Panc1 (cell line): Measurements from ENCODE around the gene NKD1. TPM values are rescaled to one million over a fixed set of nuclear protein-coding genes. Genes with fewer than 3 reads are reported as not detected.

Experiments
- ATAC-seq: fragments of 200-7000 bp; cut with Tn5 transposase; 2 replicates; pipeline ENCODE4 v1.9.1; 2020; ENCODE audit warnings: mild to moderate bottlenecking, moderate library complexity
- BruUV-seq: library from RNA; stranded (reverse); fragments of 400-500 nt; replicated peaks from 2 replicates; lab custom pipeline; 2021; lab: Mats Ljungman, UMichigan
- CTCF ChIA-PET: fragments of 300-600 bp; sonication (Branson Sonifier 250); formaldehyde crosslinking; loops from one replicate; lab custom pipeline; 2022; ENCODE audit warnings: antibody characterized with exemption; lab: Charles Lee
- POLR2A ChIA-PET: fragments of 300-600 bp; sonication (Branson Sonifier 250); formaldehyde crosslinking; loops from one replicate; lab custom pipeline; 2022; ENCODE audit warnings: antibody characterized with exemption; lab: Charles Lee
- DNase-seq: peaks from one replicate; pipeline ENCODE4 v3.0.0-alpha.2; 2010; ENCODE audit warnings: low read depth, low spot score
- H3K27ac ChIP-seq: 2 replicates; pipeline ENCODE4 v1.5.1; 2011; ENCODE audit warnings: mild to moderate bottlenecking, low read length, inconsistent platforms
- H3K27me3 ChIP-seq: fragments of 200-500 bp; sonication (Bioruptor generic); 2 replicates; pipeline ENCODE4 v1.6.0; 2014; ENCODE audit warnings: low read length, inconsistent platforms; ENCODE audit not compliant: control insufficient read depth, insufficient read depth
- H3K36me3 ChIP-seq: fragments of 200-500 bp; sonication (Bioruptor generic); 2 replicates; pipeline ENCODE4 v1.5.1; 2014; ENCODE audit warnings: inconsistent platforms, mild to moderate bottlenecking, low read length, moderate library complexity; ENCODE audit not compliant: control insufficient read depth, insufficient read depth
- H3K4me1 ChIP-seq: 2 replicates; pipeline ENCODE4 v1.5.1; 2011; ENCODE audit warnings: inconsistent platforms, mild to moderate bottlenecking, low read length, moderate library complexity; ENCODE audit not compliant: control insufficient read depth, insufficient read depth
- H3K4me3 ChIP-seq, 2 experiments: 2 replicates each; pipeline ENCODE4 v1.5.1; 2011 to 2012; ENCODE audit warnings: low read depth in 2 of 2, low read length in 2 of 2, mild to moderate bottlenecking in 2 of 2, inconsistent platforms in 1 of 2, moderate library complexity in 1 of 2
- H3K9me3 ChIP-seq: fragments of 200-500 bp; sonication (Bioruptor generic); 2 replicates; pipeline ENCODE4 v1.5.1; 2014; ENCODE audit warnings: low read depth, mild to moderate bottlenecking, inconsistent platforms, low read length, moderate library complexity; ENCODE audit not compliant: control insufficient read depth, insufficient read depth
- CTCF ChIP-seq: fragments of 450-650 bp; IDR thresholded peaks from 2 replicates; pipeline ENCODE4 v1.5.1; 2017; ENCODE audit warnings: mild to moderate bottlenecking
- POLR2AphosphoS5 ChIP-seq: IDR thresholded peaks from 2 replicates; pipeline ENCODE4 v1.6.1; 2012; ENCODE audit warnings: mild to moderate bottlenecking, low read depth, low read length, moderate library complexity
- REST ChIP-seq, 2 experiments: IDR thresholded peaks; 2 replicates each; pipeline ENCODE4 v1.6.1; 2011 to 2012; ENCODE audit warnings: low read depth in 2 of 2, control low read depth in 1 of 2, low read length in 1 of 2, mild to moderate bottlenecking in 1 of 2, moderate library complexity in 1 of 2; ENCODE audit not compliant: insufficient read depth in 1 of 2
- SIN3A ChIP-seq: IDR thresholded peaks from 2 replicates; pipeline ENCODE4 v1.6.1; 2012; ENCODE audit warnings: low read depth, mild to moderate bottlenecking, low read length, moderate library complexity, borderline replicate concordance; ENCODE audit not compliant: insufficient read depth
- TCF7L2 ChIP-seq: IDR thresholded peaks from 2 replicates; pipeline ENCODE4 v1.6.1; 2011; ENCODE audit warnings: mild to moderate bottlenecking, low read depth, low read length, inconsistent platforms
- in situ Hi-C: cut with HindIII; loops from 2 replicates; pipeline ENCODE4 v1.10.0; 2016; ENCODE audit warnings: low sequenced_read_pairs, low pct_unique_long_range_greater_than_20kb
- intact Hi-C: fragments of 100-400 bp; cut with micrococcal nuclease; formaldehyde crosslinking; loops from one replicate; pipeline ENCODE4 v1.10.0; 2022; ENCODE audit not compliant: unreplicated experiment
- total RNA-seq: library from RNA; stranded (reverse); gene quantifications from one replicate; pipeline ENCODE4 v1.2.1, GENCODE V29; 2021; ENCODE audit not compliant: unreplicated experiment

NKD1 gene
- total RNA-seq, 1 experiment from 2014 or later = 0.18 TPM

GRCh38 chr16:50607447-50607846, 59.3 kb downstream of the NKD1 start:
- TF ChIP-seq SIN3A (no peak), TCF7L2 (no peak), REST (IDR thresholded peaks at IDR 0.05; ENCODE audit: insufficient read depth in 1 of 2, low read depth in 2 of 2, low read length in 1 of 2) (no peak), POLR2AphosphoS5 (no peak), CTCF (no peak)
- Histone ChIP-seq H3K36me3 (no peaks in the 10 kb centered on the region), H3K4me1 (no peaks in the 10 kb centered on the region), H3K27me3 (no peaks in the 10 kb centered on the region), H3K4me3 (no peak overlapping the region), H3K27ac (no peak overlapping the region), H3K9me3 (no peaks in the 10 kb centered on the region)
- ChIA-PET CTCF (no interaction called here), POLR2A (no interaction called here)
- no peak for ATAC-seq
- no peak for DNase-seq
- BruUV-seq = no TSS peak
- intact Hi-C loops = no loop called here
- in situ Hi-C loops = no loop called here

GRCh38 chr16:50607970-50608557, 59.9 kb downstream of the NKD1 start:
- intact Hi-C loops = no loop called here
- no TSS peak for BruUV-seq

More at GRCh38 chr16:50607970-50608557, 59.9 kb downstream of the NKD1 start:
- Histone ChIP-seq H3K27me3 (no peaks in the 10 kb centered on the region), H3K27ac (no peak overlapping the region), H3K4me1 (no peaks in the 10 kb centered on the region), H3K9me3 (no peaks in the 10 kb centered on the region), H3K36me3 (no peaks in the 10 kb centered on the region), H3K4me3 (no peak overlapping the region)
- DNase-seq (no peak), ATAC-seq (no peak)
- ChIA-PET POLR2A (no interaction called here), CTCF (no interaction called here)
- TF ChIP-seq SIN3A (no peak), CTCF (no peak), REST (IDR thresholded peaks at IDR 0.05; ENCODE audit: insufficient read depth in 1 of 2, low read depth in 2 of 2, low read length in 1 of 2) (no peak), TCF7L2 (no peak), POLR2AphosphoS5 (no peak)
- in situ Hi-C loops = no loop called here
